Neural cell (in vitro differentiated cells): Measurements from ENCODE around the gene TGOLN2. TPM values are rescaled to one million over a fixed set of nuclear protein-coding genes. Genes with fewer than 3 reads are reported as not detected.
A peak's percentile ranks its signal among the peaks of the same experiment; 100 is the strongest.

Experiments
- H2AFZ ChIP-seq: fragments of 200-600, 300-800 bp; sonication (generic), shearing (Covaris generic); 2 replicates; pipeline ENCODE4 v1.6.0; 2014; ENCODE audit warnings: low read depth, mild to moderate bottlenecking, antibody characterized with exemption, low read length, moderate library complexity
- H3F3A ChIP-seq: fragments of 200-600 bp; shearing (Covaris generic); 2 replicates; pipeline ENCODE4 v1.6.1; 2016; ENCODE audit warnings: mild to moderate bottlenecking, moderate library complexity, mixed read lengths, antibody characterized with exemption, low read length; ENCODE audit not compliant: insufficient read depth, poor library complexity, severe bottlenecking
- H3K27ac ChIP-seq: fragments of 200-600, 300-800 bp; sonication (generic), shearing (Covaris generic); 2 replicates; pipeline ENCODE4 v1.5.1; 2014; ENCODE audit warnings: mild to moderate bottlenecking, low read length, moderate library complexity
- H3K27me3 ChIP-seq: fragments of 300-800, 200-600 bp; sonication (generic), shearing (Covaris generic); 2 replicates; pipeline ENCODE4 v1.6.0; 2014; ENCODE audit warnings: mild to moderate bottlenecking, low read depth, low read length, moderate library complexity; ENCODE audit not compliant: insufficient read depth
- H3K36me3 ChIP-seq: fragments of 300-800, 200-600 bp; sonication (generic), shearing (Covaris generic); 2 replicates; pipeline ENCODE4 v1.5.1; 2014; ENCODE audit warnings: mild to moderate bottlenecking, antibody characterized with exemption, low read length, moderate library complexity; ENCODE audit not compliant: insufficient read depth
- H3K4me2 ChIP-seq: fragments of 300-800, 200-600 bp; sonication (generic), shearing (Covaris generic); 2 replicates; pipeline ENCODE4 v1.6.0; 2014; ENCODE audit warnings: mild to moderate bottlenecking, low read length
- H3K4me3 ChIP-seq: fragments of 300-800, 200-600 bp; sonication (generic), shearing (Covaris generic); 2 replicates; pipeline ENCODE4 v1.5.1; 2014; ENCODE audit warnings: mild to moderate bottlenecking, low read length, moderate library complexity
- H3K79me2 ChIP-seq: fragments of 200-600 bp; shearing (Covaris generic); replicated peaks from 2 replicates; pipeline ENCODE4 v1.6.0; 2014; ENCODE audit warnings: mild to moderate bottlenecking, low read length, moderate library complexity; ENCODE audit not compliant: insufficient read depth
- H3K9ac ChIP-seq: fragments of 300-800, 200-600 bp; sonication (generic), shearing (Covaris generic); 2 replicates; pipeline ENCODE4 v1.6.1; 2016; ENCODE audit warnings: mild to moderate bottlenecking, low read length, mixed read lengths
- H3K9me2 ChIP-seq: fragments of 200-600 bp; shearing (Covaris generic); 2 replicates; pipeline ENCODE4 v1.6.1; 2016; ENCODE audit warnings: mild to moderate bottlenecking, low read length, mixed read lengths; ENCODE audit not compliant: insufficient read depth
- H3K9me3 ChIP-seq: fragments of 200-600, 300-800 bp; sonication (generic), shearing (Covaris generic); 2 replicates; pipeline ENCODE4 v1.6.1; 2016; ENCODE audit warnings: mild to moderate bottlenecking, mixed run types, low read length, moderate library complexity, mixed read lengths
- H4K20me1 ChIP-seq: fragments of 200-600 bp; shearing (Covaris generic); 2 replicates; pipeline ENCODE4 v1.6.1; 2016; ENCODE audit warnings: mild to moderate bottlenecking, mixed run types; ENCODE audit not compliant: insufficient read depth
- CTCF ChIP-seq: fragments of 450-650 bp; IDR thresholded peaks from 2 replicates; pipeline ENCODE4 v1.5.1; 2014; ENCODE audit warnings: antibody characterized with exemption, mild to moderate bottlenecking, moderate library complexity; ENCODE audit not compliant: poor library complexity, severe bottlenecking
- EP300 ChIP-seq: fragments of 450-650 bp; conservative IDR thresholded peaks from 2 replicates; pipeline ENCODE4 v1.6.1; 2014; ENCODE audit warnings: antibody characterized with exemption, mild to moderate bottlenecking, moderate library complexity; ENCODE audit not compliant: poor library complexity, severe bottlenecking
- EZH2 ChIP-seq: fragments of 200-600, 300-800 bp; shearing (Covaris generic), sonication (generic); IDR thresholded peaks from 2 replicates; pipeline ENCODE4 v1.6.1; 2014; ENCODE audit warnings: antibody characterized with exemption, low read length, borderline replicate concordance, mild to moderate bottlenecking; ENCODE audit not compliant: insufficient read depth, poor library complexity, severe bottlenecking
- MXI1 ChIP-seq: fragments of 450-650 bp; conservative IDR thresholded peaks from 2 replicates; pipeline ENCODE4 v1.6.1; 2014; ENCODE audit warnings: antibody characterized with exemption, mild to moderate bottlenecking; ENCODE audit not compliant: poor library complexity, severe bottlenecking
- POLR2AphosphoS5 ChIP-seq: IDR thresholded peaks from 2 replicates; pipeline ENCODE4 v1.6.1; 2012
- RAD21 ChIP-seq: fragments of 450-650 bp; conservative IDR thresholded peaks from 2 replicates; pipeline ENCODE4 v1.6.1; 2014; ENCODE audit warnings: antibody characterized with exemption, mild to moderate bottlenecking, moderate library complexity
- REST ChIP-seq: IDR thresholded peaks from 2 replicates; pipeline ENCODE4 v1.6.1; 2012; ENCODE audit warnings: borderline replicate concordance
- SMC3 ChIP-seq: fragments of 450-650 bp; conservative IDR thresholded peaks from 2 replicates; pipeline ENCODE4 v1.6.1; 2014; ENCODE audit warnings: antibody characterized with exemption, mild to moderate bottlenecking, moderate library complexity; ENCODE audit not compliant: poor library complexity
- TAF1 ChIP-seq: IDR thresholded peaks from 2 replicates; pipeline ENCODE4 v1.6.1; 2012; ENCODE audit warnings: low read depth
- polyA plus RNA-seq: library from polyadenylated mRNA; depleted of rRNA; stranded (reverse); fragments of >200 nt; gene quantifications from 2 replicates; pipeline ENCODE4 v1.2.3, GENCODE V29; 2014

TGOLN2 gene
- polyA plus RNA-seq, 1 donor from 2014 or later, result 22.7 TPM

GRCh38 chr2:85323351-85323987, 4.3 kb downstream of the TGOLN2 start:
- TF ChIP-seq RAD21, result no peak
- no peak for TF ChIP-seq TAF1
- no peak for TF ChIP-seq EZH2
- TF ChIP-seq REST, result no peak
- no peak for TF ChIP-seq POLR2AphosphoS5
- TF ChIP-seq EP300, result no peak
- TF ChIP-seq SMC3, result no peak
- TF ChIP-seq CTCF, result no peak
- no peak for TF ChIP-seq MXI1
- no peak overlapping the region for H3K27ac ChIP-seq
- no peak overlapping the region for H2AFZ ChIP-seq
- H3K4me3 ChIP-seq, result peak overlapping the region; percentile 13
- H4K20me1 ChIP-seq, result no peaks in the 10 kb centered on the region
- H3K79me2 ChIP-seq, result peaks cover 33% of the 10 kb centered on the region
- H3K4me2 ChIP-seq, result no peak overlapping the region
- H3F3A ChIP-seq, result no peaks in the 10 kb centered on the region
- H3K9me3 ChIP-seq, result no peaks in the 10 kb centered on the region
- no peaks in the 10 kb centered on the region for H3K27me3 ChIP-seq
- no peaks in the 10 kb centered on the region for H3K9me2 ChIP-seq
- no peak overlapping the region for H3K9ac ChIP-seq
- H3K36me3 ChIP-seq, result no peaks in the 10 kb centered on the region

- no peak overlapping the region for H3K9ac ChIP-seq
- no peaks in the 10 kb centered on the region for H3F3A ChIP-seq
- H3K27ac ChIP-seq, result no peak overlapping the region
- H2AFZ ChIP-seq, result no peak overlapping the region
- H3K36me3 ChIP-seq, result no peaks in the 10 kb centered on the region
- H3K4me3 ChIP-seq, result no peak overlapping the region
- H3K9me2 ChIP-seq, result no peaks in the 10 kb centered on the region
- TF ChIP-seq EP300, result no peak
- TF ChIP-seq MXI1, result no peak
- TF ChIP-seq REST, result no peak
- no peak for TF ChIP-seq SMC3
- no peak for TF ChIP-seq TAF1
- TF ChIP-seq EZH2, result no peak
- TF ChIP-seq CTCF, result no peak
- TF ChIP-seq RAD21, result no peak
- no peak for TF ChIP-seq POLR2AphosphoS5
- H3K9me3 ChIP-seq, result no peaks in the 10 kb centered on the region
- no peaks in the 10 kb centered on the region for H4K20me1 ChIP-seq
- peaks cover 6% of the 10 kb centered on the region for H3K79me2 ChIP-seq
- H3K4me2 ChIP-seq, result no peak overlapping the region
- H3K27me3 ChIP-seq, result no peaks in the 10 kb centered on the region
These were observed 8.0 kb downstream of the TGOLN2 start for GRCh38 chr2:85319796-85320195.
